Measurements from ENCODE around the gene CCT8.

- no peak for TF ChIP-seq DIDO1 (tag; IDR thresholded peaks at IDR 0.05; ENCODE audit: low read depth)
- TF ChIP-seq ZNF518B (CRISPR knock-in tag; IDR thresholded peaks at IDR 0.05) = no peak
- TF ChIP-seq HNRNPLL (IDR thresholded peaks at IDR 0.05; ENCODE audit: low read depth, low read length, poor library complexity, severe bottlenecking) = no peak
- no peak for TF ChIP-seq POLR2AphosphoS2 (IDR thresholded peaks at IDR 0.05; ENCODE audit: low read length)
- no peak for TF ChIP-seq ERF (CRISPR knock-in tag; IDR thresholded peaks at IDR 0.05)
- TF ChIP-seq ATF4 (CRISPR knock-in tag; IDR thresholded peaks at IDR 0.05) = no peak
- TF ChIP-seq MEF2A (IDR thresholded peaks at IDR 0.05; ENCODE audit: control insufficient read depth, low read depth, low read length) = no peak
- no peak for TF ChIP-seq NR2C2 (CRISPR knock-in tag; IDR thresholded peaks at IDR 0.05)
- TF ChIP-seq NR2C2 (tag; IDR thresholded peaks at IDR 0.05) = no peak
- TF ChIP-seq FIP1L1 (IDR thresholded peaks at IDR 0.05; ENCODE audit: low read depth, low read length, poor library complexity, severe bottlenecking) = no peak
- TF ChIP-seq HDGF (IDR thresholded peaks at IDR 0.05) = no peak
- TF ChIP-seq CTCF (IDR thresholded peaks at IDR 0.05 in 2 of 3, conservative IDR thresholded peaks at IDR 0.05 in 1 of 3; ENCODE audit: insufficient read depth in 2 of 3, low read depth in 1 of 3, low read length in 3 of 3) = no peak
- TF ChIP-seq ZNF639 (CRISPR knock-in tag; conservative IDR thresholded peaks at IDR 0.05 in 1 of 2, IDR thresholded peaks at IDR 0.05 in 1 of 2) = no peak
Observed at GRCh38 chr21:29030909-29031308, 42.5 kb downstream of the CCT8 start.

Data from K562 (cell line).